ENCODE measurements around the gene PYM1.
"Not testable (repeated sequence)": the region's sequence is repeated elsewhere in the genome, so short reads cannot be mapped to it uniquely, and the experiment has no call there.

DNA sequence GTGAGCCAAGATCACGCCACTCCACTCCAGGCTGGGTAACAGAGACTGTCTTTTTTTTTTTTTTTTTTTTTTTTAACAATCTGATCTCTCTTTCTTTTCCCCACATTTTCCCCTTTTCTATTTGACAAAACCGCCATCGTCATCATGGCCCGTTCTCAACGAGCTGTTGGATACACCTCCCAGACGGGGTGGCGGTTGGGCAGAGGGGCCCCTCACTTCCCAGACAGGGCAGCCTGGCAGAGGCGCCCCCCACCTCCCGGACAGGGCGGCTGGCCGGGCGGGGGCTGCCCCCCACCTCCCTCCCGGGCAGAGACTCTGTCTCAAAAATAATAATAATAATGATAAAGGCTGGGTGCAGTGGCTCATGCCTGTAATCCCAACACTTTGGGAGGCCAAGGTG, 64.8 kb downstream of the PYM1 start:
- not testable (repeated sequence) for TF ChIP-seq EZH2phosphoT487 (IDR thresholded peaks at IDR 0.05; ENCODE audit: insufficient read depth, low read depth); EZH2 (IDR thresholded peaks at IDR 0.05; ENCODE audit: insufficient read depth, poor library complexity, severe bottlenecking)

Measured in GM23248 (cell line).